AG04450 (cell line): Measurements from ENCODE around the gene TBX2. TPM values are rescaled to one million over a fixed set of nuclear protein-coding genes. Genes with fewer than 3 reads are reported as not detected.

Source experiments
- CTCF ChIA-PET: fragments of 300-600, 350-600 bp; formaldehyde crosslinking; extraction: SDS; loops from one replicate; lab custom pipeline; 2022; ENCODE audit warnings: antibody characterized with exemption, inconsistent platforms; lab: Charles Lee
- POLR2A ChIA-PET: fragments of 350-600 bp; formaldehyde crosslinking; extraction: SDS; loops from one replicate; lab custom pipeline; 2021; ENCODE audit warnings: antibody characterized with exemption, inconsistent platforms; lab: Yijun Ruan, JAX
- DNase-seq: peaks from one replicate; pipeline ENCODE4 v3.0.0-alpha.2; 2011; ENCODE audit warnings: low read depth, low spot score
- H3K27ac ChIP-seq: one replicate; pipeline ENCODE4 v1.5.1; 2012; ENCODE audit warnings: low read depth, low read length, control low read depth
- H3K27me3 ChIP-seq: one replicate; pipeline ENCODE4 v1.6.0; 2012; ENCODE audit warnings: low read length; ENCODE audit not compliant: control insufficient read depth, insufficient read depth
- H3K4me3 ChIP-seq: 2 replicates; pipeline ENCODE4 v1.5.1; 2011; ENCODE audit warnings: mild to moderate bottlenecking, low read depth, low read length, control low read depth
- H3K9me3 ChIP-seq: 2 replicates; pipeline ENCODE4 v1.5.1; 2012; ENCODE audit warnings: low read length; ENCODE audit not compliant: control insufficient read depth, insufficient read depth
- polyA plus RNA-seq: library from polyadenylated mRNA; depleted of rRNA; stranded (reverse); fragments of >200 nt; gene quantifications from 2 replicates; pipeline ENCODE4 v1.2.3, GENCODE V29; 2011
- TF ChIP-seq, protein P1 (sequence below): IDR thresholded peaks from 2 replicates; pipeline ENCODE4 v1.5.1; 2011; ENCODE audit warnings: low read depth, low read length, control low read depth, inconsistent platforms

The TBX2 gene
- polyA plus RNA-seq, 1 experiment = 18.3 TPM

DNA sequence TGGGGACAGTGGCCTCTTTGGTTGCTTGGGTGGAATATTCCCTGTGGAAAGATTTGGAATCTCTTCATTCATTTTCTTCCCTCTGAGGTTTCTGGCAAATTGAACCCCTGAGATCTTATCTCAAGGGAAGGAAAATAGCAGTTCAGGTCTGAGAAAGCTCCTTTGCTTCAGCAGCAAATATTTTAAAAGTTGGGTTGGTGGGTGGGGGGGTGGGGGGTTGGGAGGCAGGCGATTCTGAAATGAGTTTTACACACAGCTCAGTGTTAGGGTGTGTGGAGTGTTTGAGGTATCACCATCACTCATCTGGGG is 6.8 kb downstream of the TBX2 start:
- TF ChIP-seq, protein P1, sequence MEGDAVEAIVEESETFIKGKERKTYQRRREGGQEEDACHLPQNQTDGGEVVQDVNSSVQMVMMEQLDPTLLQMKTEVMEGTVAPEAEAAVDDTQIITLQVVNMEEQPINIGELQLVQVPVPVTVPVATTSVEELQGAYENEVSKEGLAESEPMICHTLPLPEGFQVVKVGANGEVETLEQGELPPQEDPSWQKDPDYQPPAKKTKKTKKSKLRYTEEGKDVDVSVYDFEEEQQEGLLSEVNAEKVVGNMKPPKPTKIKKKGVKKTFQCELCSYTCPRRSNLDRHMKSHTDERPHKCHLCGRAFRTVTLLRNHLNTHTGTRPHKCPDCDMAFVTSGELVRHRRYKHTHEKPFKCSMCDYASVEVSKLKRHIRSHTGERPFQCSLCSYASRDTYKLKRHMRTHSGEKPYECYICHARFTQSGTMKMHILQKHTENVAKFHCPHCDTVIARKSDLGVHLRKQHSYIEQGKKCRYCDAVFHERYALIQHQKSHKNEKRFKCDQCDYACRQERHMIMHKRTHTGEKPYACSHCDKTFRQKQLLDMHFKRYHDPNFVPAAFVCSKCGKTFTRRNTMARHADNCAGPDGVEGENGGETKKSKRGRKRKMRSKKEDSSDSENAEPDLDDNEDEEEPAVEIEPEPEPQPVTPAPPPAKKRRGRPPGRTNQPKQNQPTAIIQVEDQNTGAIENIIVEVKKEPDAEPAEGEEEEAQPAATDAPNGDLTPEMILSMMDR = no peak
- H3K4me3 ChIP-seq = peak overlapping the region; percentile 98
- CTCF ChIA-PET = interaction anchor here (1.0 to 1.7 kb wide), 2 partner anchors 12 to 686 kb away, joined by 3 to 4 read pairs; no protein-coding TSS in a partner anchor
- H3K27me3 ChIP-seq = no peaks in the 10 kb centered on the region
- H3K27ac ChIP-seq = peak overlapping the region; percentile 93
- no peak for DNase-seq
- POLR2A ChIA-PET = interaction anchor here (0.6 to 1.0 kb wide), 2 partner anchors 98 to 466 kb away, joined by 3 to 5 read pairs; no protein-coding TSS in a partner anchor
- H3K9me3 ChIP-seq = no peaks in the 10 kb centered on the region; the same call in 1 of the 2 replicates

DNA sequence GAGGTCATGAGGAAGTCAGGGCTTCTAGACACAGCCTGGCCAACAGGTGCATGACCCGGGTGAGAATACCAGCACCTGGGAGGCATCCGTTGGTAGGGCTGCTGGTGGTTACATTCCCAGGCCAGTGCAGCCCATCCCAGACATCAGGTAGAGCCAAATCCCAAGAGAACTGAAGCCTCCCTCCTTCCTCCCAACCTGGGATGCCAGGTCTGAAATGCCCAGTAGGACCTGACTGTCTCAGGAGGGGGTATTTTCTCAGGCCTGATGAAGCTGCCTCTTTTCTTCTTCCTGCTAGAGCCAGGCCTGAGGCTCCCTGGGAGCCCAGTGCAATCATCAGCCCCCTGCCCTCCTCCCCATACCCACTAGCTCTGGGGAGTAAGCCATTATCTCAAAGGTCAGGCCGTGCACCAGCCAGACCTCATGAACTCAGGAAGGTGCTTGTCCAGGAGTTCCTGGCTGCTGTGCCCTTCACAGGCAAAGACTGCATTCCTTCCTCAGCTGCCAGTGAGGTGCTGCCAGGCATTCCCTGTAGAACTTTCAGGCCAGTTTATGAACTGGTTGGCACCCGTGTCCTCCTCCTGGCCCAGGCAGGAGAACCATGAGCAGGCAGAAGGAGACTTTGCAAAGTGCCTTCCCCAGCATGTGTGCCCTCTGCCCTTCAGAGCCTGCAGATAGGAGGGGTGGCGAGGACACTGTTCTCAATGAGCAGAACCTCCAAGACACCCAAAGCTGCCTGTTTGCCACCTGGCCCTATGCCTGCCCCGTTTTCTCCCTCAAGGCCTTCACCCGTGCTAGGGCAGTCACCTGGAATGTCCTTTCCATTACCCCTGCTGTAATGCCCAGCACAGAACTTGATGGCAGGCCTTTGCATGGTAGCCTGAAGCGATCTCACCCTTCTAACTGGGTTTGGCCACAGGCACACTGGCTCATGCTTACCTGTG is 7.6 kb downstream of the TBX2 start:
- Histone ChIP-seq H3K27ac (peak overlapping the region; percentile 93), H3K4me3 (peak overlapping the region; percentile 98), H3K27me3 (no peaks in the 10 kb centered on the region), H3K9me3 (no peaks in the 10 kb centered on the region; the same call in 1 of the 2 replicates)
- DNase-seq = no peak
- ChIA-PET POLR2A (interaction anchor here (0.6 to 5.0 kb wide), 3 partner anchors 7 to 203 kb away, joined by 3 to 27 read pairs (median 5); partner anchors contain the start of gene TBX2), CTCF (interaction anchor here (0.8 to 1.0 kb wide), 2 partner anchors 13 to 407 kb away, joined by 3 read pairs; no protein-coding TSS in a partner anchor)
- TF ChIP-seq, protein P1 = no peak

- ChIA-PET POLR2A (interaction anchor here (0.6 to 5.0 kb wide), 5 partner anchors 8 to 436 kb away, joined by 3 to 27 read pairs (median 4); partner anchors contain the start of gene TBX2), CTCF (interaction anchor here (0.6 to 1.7 kb wide), 3 partner anchors 371 to 688 kb away, joined by 3 to 8 read pairs (median 4); no protein-coding TSS in a partner anchor)
- Histone ChIP-seq H3K9me3 (no peaks in the 10 kb centered on the region; the same call in 1 of the 2 replicates), H3K27ac (peak overlapping the region; percentile 93), H3K27me3 (no peaks in the 10 kb centered on the region), H3K4me3 (peak overlapping the region; percentile 98)
- DNase-seq = no peak
- TF ChIP-seq, protein P1 = no peak
Observed at GRCh38 chr17:61408151-61409041, 8.8 kb downstream of the TBX2 start.

- DNase-seq = no peak
- Histone ChIP-seq H3K4me3 (peak overlapping the region; percentile 98), H3K9me3 (peaks cover 2% of the 10 kb centered on the region; the same call in 1 of the 2 replicates), H3K27me3 (no peaks in the 10 kb centered on the region), H3K27ac (peak overlapping the region; percentile 93)
- POLR2A ChIA-PET = interaction anchor here (0.5 to 5.0 kb wide), 4 partner anchors 10 to 438 kb away, joined by 3 to 27 read pairs (median 5); partner anchors contain the start of gene TBX2
- CTCF ChIA-PET = interaction anchor here (1.5 to 1.7 kb wide), 2 partner anchors 417 to 689 kb away, joined by 3 to 8 read pairs; no protein-coding TSS in a partner anchor
- TF ChIP-seq, protein P1 = peak; percentile 47
Observed at GRCh38 chr17:61409301-61410112, 9.9 kb downstream of the TBX2 start.
